ENCODE measurements around the gene AMOTL2.

DNA sequence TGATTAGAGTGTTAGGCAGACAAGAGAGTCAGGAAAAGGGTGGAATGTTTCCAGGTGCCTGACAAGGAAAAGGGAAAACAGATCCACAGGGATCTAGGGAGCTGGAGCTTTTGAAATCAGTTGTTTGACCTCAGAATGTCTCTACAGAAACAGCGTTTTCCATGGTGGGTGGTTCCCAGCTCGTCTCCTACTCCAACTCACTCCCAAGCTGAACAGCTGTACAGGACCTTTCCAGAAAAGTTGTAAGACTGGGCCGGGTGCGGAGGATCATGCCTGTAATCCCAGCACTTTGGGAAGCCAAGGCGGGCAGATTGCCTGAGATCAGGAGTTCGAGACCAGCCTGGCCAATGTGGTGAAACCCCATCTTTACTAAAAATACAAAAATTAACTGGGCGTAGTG is 67.9 kb downstream of the AMOTL2 start:
- TF ChIP-seq, protein P1, sequence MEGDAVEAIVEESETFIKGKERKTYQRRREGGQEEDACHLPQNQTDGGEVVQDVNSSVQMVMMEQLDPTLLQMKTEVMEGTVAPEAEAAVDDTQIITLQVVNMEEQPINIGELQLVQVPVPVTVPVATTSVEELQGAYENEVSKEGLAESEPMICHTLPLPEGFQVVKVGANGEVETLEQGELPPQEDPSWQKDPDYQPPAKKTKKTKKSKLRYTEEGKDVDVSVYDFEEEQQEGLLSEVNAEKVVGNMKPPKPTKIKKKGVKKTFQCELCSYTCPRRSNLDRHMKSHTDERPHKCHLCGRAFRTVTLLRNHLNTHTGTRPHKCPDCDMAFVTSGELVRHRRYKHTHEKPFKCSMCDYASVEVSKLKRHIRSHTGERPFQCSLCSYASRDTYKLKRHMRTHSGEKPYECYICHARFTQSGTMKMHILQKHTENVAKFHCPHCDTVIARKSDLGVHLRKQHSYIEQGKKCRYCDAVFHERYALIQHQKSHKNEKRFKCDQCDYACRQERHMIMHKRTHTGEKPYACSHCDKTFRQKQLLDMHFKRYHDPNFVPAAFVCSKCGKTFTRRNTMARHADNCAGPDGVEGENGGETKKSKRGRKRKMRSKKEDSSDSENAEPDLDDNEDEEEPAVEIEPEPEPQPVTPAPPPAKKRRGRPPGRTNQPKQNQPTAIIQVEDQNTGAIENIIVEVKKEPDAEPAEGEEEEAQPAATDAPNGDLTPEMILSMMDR (IDR thresholded peaks at IDR 0.05; ENCODE audit: poor library complexity), result no peak
- no peak for TF ChIP-seq EZH2 (IDR thresholded peaks at IDR 0.05; ENCODE audit: borderline replicate concordance)

Measured in hepatocyte (in vitro differentiated cells).